HEK293 (cell line): ENCODE measurements around the gene C1QB.
A peak's percentile ranks its signal among the peaks of the same experiment; 100 is the strongest.

ENCODE experiments used
- CTCF ChIA-PET: fragments of 350-600 bp; formaldehyde crosslinking; extraction: SDS; loops from one replicate; lab custom pipeline; 2021; ENCODE audit warnings: antibody characterized with exemption; lab: Yijun Ruan, JAX
- POLR2A ChIA-PET: fragments of 300-600 bp; formaldehyde crosslinking; extraction: SDS; loops from one replicate; lab custom pipeline; 2020; ENCODE audit warnings: antibody characterized with exemption, inconsistent platforms; lab: Yijun Ruan, JAX
- H3K27ac ChIP-seq: fragments of 200-500 bp; sonication (Bioruptor generic); 2 replicates; pipeline ENCODE4 v1.5.1; 2014; ENCODE audit warnings: low read depth, low read length, control low read depth, inconsistent platforms; ENCODE audit errors: extremely low read depth
- H3K36me3 ChIP-seq, 2 experiments: fragments of 200-500 bp in 1 of 2; sonication (Bioruptor generic) in 1 of 2; 1 replicate in 1 of 2; 2 replicates in 1 of 2; pipeline ENCODE4 v1.5.1; 2014 to 2017; ENCODE audit warnings: inconsistent platforms in 2 of 2, low read length in 2 of 2; ENCODE audit not compliant: control insufficient read depth in 2 of 2, insufficient read depth in 1 of 2
- H3K4me1 ChIP-seq: fragments of 200-500 bp; sonication (Bioruptor generic); 2 replicates; pipeline ENCODE4 v1.5.1; 2014; ENCODE audit warnings: mild to moderate bottlenecking, low read length, inconsistent platforms; ENCODE audit not compliant: control insufficient read depth, insufficient read depth
- H3K4me3 ChIP-seq: 2 replicates; pipeline ENCODE4 v1.5.1; 2011; ENCODE audit warnings: low read depth, mild to moderate bottlenecking, control low read depth, low read length, moderate library complexity
- H3K9me3 ChIP-seq: fragments of 200-500 bp; sonication (Bioruptor generic); 2 replicates; pipeline ENCODE4 v1.5.1; 2014; ENCODE audit warnings: low read depth, low read length, inconsistent platforms; ENCODE audit not compliant: control insufficient read depth, insufficient read depth
- GFI1B ChIP-seq: fragments of 450-650 bp; formaldehyde crosslinking; IDR thresholded peaks from 2 replicates; pipeline ENCODE4 v1.5.1; 2016; ENCODE audit warnings: missing biosample characterization, missing genetic modification characterization
- MYNN ChIP-seq: fragments of 450-650 bp; formaldehyde crosslinking; IDR thresholded peaks from 2 replicates; pipeline ENCODE4 v1.5.1; 2016; ENCODE audit warnings: missing biosample characterization, missing genetic modification characterization, borderline replicate concordance
- OVOL3 ChIP-seq: fragments of 450-650 bp; formaldehyde crosslinking; IDR thresholded peaks from 2 replicates; pipeline ENCODE4 v1.5.1; 2016; ENCODE audit warnings: missing biosample characterization, missing genetic modification characterization
- PRDM1 ChIP-seq: fragments of 450-650 bp; formaldehyde crosslinking; IDR thresholded peaks from 2 replicates; pipeline ENCODE4; 2016; ENCODE audit warnings: missing biosample characterization, missing genetic modification characterization
- SP7 ChIP-seq: fragments of 450-650 bp; formaldehyde crosslinking; IDR thresholded peaks from 2 replicates; pipeline ENCODE4 v1.5.1; 2016; ENCODE audit warnings: missing biosample characterization, missing genetic modification characterization
- WT1 ChIP-seq: fragments of 450-650 bp; formaldehyde crosslinking; IDR thresholded peaks from 2 replicates; pipeline ENCODE4 v1.5.1; 2016; ENCODE audit warnings: missing biosample characterization, missing genetic modification characterization
- ZNF10 ChIP-seq: fragments of 450-650 bp; formaldehyde crosslinking; IDR thresholded peaks from 2 replicates; pipeline ENCODE4 v1.5.1; 2017; ENCODE audit warnings: missing biosample characterization, missing genetic modification characterization
- ZNF202 ChIP-seq: fragments of 450-650 bp; formaldehyde crosslinking; IDR thresholded peaks from 2 replicates; pipeline ENCODE4 v1.5.1; 2016; ENCODE audit warnings: missing biosample characterization, missing genetic modification characterization, borderline replicate concordance
- ZNF341 ChIP-seq: fragments of 450-650 bp; formaldehyde crosslinking; IDR thresholded peaks from 2 replicates; pipeline ENCODE4; 2016; ENCODE audit warnings: low read depth, missing biosample characterization, missing genetic modification characterization
- ZNF354C ChIP-seq: fragments of 450-650 bp; formaldehyde crosslinking; IDR thresholded peaks from 2 replicates; pipeline ENCODE4 v1.5.1; 2016; ENCODE audit warnings: missing biosample characterization, missing genetic modification characterization, low read depth, borderline replicate concordance
- ZNF423 ChIP-seq: fragments of 450-650 bp; formaldehyde crosslinking; IDR thresholded peaks from 2 replicates; pipeline ENCODE4 v1.5.1; 2016; ENCODE audit warnings: missing biosample characterization, missing genetic modification characterization
- ZNF510 ChIP-seq: fragments of 450-650 bp; formaldehyde crosslinking; IDR thresholded peaks from 2 replicates; pipeline ENCODE4 v1.5.1; 2018; ENCODE audit warnings: mild to moderate bottlenecking, missing genetic modification characterization, missing biosample characterization; ENCODE audit not compliant: insufficient replicate concordance
- ZNF529 ChIP-seq: fragments of 450-650 bp; formaldehyde crosslinking; IDR thresholded peaks from 2 replicates; pipeline ENCODE4 v1.5.1; 2017; ENCODE audit warnings: missing genetic modification characterization, missing biosample characterization; ENCODE audit not compliant: insufficient replicate concordance
- ZNF701 ChIP-seq: fragments of 450-650 bp; formaldehyde crosslinking; IDR thresholded peaks from 2 replicates; pipeline ENCODE4 v1.5.1; 2016; ENCODE audit warnings: missing biosample characterization, missing genetic modification characterization
- ZNF768 ChIP-seq: fragments of 450-650 bp; formaldehyde crosslinking; IDR thresholded peaks from 2 replicates; pipeline ENCODE4 v1.5.1; 2018; ENCODE audit warnings: missing biosample characterization, mild to moderate bottlenecking, missing genetic modification characterization
- TF ChIP-seq, protein P1 (sequence below): fragments of 450-650 bp; formaldehyde crosslinking; IDR thresholded peaks from 2 replicates; pipeline ENCODE4 v1.5.1; 2016; ENCODE audit warnings: missing biosample characterization, missing genetic modification characterization
- TF ChIP-seq, protein P2 (sequence below): sonication (generic); formaldehyde crosslinking; IDR thresholded peaks from 2 replicates; pipeline ENCODE4 v1.8.1; 2022; ENCODE audit warnings: mild to moderate bottlenecking, moderate library complexity, missing genetic modification reagents
- TF ChIP-seq, protein P3 (sequence below): fragments of 450-650 bp; formaldehyde crosslinking; IDR thresholded peaks from 2 replicates; pipeline ENCODE4 v1.5.1; 2016; ENCODE audit warnings: missing biosample characterization, missing genetic modification characterization
- TF ChIP-seq, protein P4 (sequence below): IDR thresholded peaks from 2 replicates; pipeline ENCODE4 v1.6.1; 2011; ENCODE audit warnings: mild to moderate bottlenecking, low read depth, low read length, borderline replicate concordance

The C1QB gene

DNA sequence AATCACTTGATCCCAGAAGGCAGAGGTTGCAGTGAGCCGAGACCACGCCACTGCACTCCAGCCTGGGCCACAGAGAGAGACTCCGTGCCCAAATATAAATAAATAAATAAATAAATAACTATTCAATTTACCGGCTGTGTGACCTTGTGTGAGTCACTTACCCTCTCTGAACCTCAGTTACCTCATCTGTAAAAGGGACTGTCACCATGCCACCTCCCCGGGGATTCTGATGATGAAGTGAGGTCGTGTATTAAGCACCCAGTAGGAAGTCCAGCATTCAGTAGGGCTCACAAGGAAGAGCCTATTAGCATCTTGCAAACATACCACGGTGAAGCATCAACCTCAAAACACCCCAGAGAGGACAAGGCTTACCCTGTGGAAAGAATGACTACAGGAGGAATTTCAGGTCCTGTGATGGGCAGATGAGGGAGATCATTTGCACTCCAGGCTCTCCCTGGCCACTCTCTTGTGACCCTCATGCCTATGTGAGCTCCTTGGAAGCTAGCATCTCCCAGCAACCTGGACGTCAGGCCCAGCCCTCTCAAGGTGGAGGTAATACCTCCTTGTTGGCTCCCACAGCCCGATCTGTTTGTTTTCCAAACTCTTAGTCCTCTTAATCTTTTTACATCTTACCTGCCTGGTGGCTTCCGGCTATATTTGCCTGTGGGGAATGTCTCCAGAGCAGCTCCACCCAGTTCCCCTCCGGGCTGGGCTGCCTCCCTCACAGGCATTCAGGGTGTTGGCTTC is 24.2 kb upstream of the C1QB start:
- ChIA-PET CTCF (interaction anchor here (1.0 kb wide), 1 partner anchor 207 kb away, joined by 3 read pairs; no protein-coding TSS in a partner anchor), POLR2A (no interaction called here)
- H3K27ac ChIP-seq: no peak overlapping the region
- no peaks in the 10 kb centered on the region for H3K4me1 ChIP-seq
- H3K36me3 ChIP-seq: no peaks in the 10 kb centered on the region
- peak; percentile 62 for TF ChIP-seq ZNF768 (tag by site-specific recombination)
- TF ChIP-seq, protein P1, sequence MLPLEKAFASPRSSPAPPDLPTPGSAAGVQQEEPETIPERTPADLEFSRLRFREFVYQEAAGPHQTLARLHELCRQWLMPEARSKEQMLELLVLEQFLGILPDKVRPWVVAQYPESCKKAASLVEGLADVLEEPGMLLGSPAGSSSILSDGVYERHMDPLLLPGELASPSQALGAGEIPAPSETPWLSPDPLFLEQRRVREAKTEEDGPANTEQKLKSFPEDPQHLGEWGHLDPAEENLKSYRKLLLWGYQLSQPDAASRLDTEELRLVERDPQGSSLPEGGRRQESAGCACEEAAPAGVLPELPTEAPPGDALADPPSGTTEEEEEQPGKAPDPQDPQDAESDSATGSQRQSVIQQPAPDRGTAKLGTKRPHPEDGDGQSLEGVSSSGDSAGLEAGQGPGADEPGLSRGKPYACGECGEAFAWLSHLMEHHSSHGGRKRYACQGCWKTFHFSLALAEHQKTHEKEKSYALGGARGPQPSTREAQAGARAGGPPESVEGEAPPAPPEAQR (tag by site-specific recombination): no peak
- no peak overlapping the region for H3K4me3 ChIP-seq
- H3K9me3 ChIP-seq: no peaks in the 10 kb centered on the region

DNA sequence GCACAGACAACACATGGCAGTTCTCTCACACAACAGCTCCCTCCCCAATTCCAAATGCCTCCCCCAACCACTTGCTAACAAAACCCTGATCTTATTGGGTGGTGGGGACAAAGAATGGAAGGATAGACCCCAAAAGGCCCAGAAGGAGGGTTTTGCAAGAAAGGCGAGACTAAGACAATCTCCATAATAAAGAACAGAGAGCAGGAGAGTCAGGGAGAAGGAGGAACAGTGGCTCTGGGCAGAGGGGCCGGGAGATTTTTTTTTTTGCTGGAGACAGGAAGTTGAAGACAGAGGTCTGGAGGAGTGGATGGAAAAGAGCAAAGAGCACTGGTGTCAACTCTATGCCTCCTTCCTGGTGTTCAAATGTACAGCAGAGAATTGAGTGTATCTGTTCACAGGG is 23.1 kb upstream of the C1QB start:
- POLR2A ChIA-PET: no interaction called here
- H3K36me3 ChIP-seq: no peaks in the 10 kb centered on the region
- no peaks in the 10 kb centered on the region for H3K4me1 ChIP-seq
- no peak overlapping the region for H3K27ac ChIP-seq
- TF ChIP-seq OVOL3 (no peak), MYNN (tag by site-specific recombination) (no peak), ZNF510 (tag by site-specific recombination) (no peak), ZNF354C (tag by site-specific recombination) (no peak), PRDM1 (tag by site-specific recombination) (no peak), ZNF10 (tag by site-specific recombination) (no peak), WT1 (tag by site-specific recombination) (no peak), GFI1B (tag by site-specific recombination) (no peak), ZNF423 (tag by site-specific recombination) (no peak), ZNF202 (tag by site-specific recombination) (no peak), ZNF341 (tag by site-specific recombination) (no peak), SP7 (tag by site-specific recombination) (no peak), ZNF701 (tag by site-specific recombination) (no peak), ZNF529 (no peak)
- TF ChIP-seq, protein P2, sequence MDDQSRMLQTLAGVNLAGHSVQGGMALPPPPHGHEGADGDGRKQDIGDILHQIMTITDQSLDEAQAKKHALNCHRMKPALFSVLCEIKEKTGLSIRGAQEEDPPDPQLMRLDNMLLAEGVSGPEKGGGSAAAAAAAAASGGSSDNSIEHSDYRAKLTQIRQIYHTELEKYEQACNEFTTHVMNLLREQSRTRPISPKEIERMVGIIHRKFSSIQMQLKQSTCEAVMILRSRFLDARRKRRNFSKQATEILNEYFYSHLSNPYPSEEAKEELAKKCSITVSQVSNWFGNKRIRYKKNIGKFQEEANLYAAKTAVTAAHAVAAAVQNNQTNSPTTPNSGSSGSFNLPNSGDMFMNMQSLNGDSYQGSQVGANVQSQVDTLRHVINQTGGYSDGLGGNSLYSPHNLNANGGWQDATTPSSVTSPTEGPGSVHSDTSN (CRISPR knock-in tag): no peak
- TF ChIP-seq, protein P3, sequence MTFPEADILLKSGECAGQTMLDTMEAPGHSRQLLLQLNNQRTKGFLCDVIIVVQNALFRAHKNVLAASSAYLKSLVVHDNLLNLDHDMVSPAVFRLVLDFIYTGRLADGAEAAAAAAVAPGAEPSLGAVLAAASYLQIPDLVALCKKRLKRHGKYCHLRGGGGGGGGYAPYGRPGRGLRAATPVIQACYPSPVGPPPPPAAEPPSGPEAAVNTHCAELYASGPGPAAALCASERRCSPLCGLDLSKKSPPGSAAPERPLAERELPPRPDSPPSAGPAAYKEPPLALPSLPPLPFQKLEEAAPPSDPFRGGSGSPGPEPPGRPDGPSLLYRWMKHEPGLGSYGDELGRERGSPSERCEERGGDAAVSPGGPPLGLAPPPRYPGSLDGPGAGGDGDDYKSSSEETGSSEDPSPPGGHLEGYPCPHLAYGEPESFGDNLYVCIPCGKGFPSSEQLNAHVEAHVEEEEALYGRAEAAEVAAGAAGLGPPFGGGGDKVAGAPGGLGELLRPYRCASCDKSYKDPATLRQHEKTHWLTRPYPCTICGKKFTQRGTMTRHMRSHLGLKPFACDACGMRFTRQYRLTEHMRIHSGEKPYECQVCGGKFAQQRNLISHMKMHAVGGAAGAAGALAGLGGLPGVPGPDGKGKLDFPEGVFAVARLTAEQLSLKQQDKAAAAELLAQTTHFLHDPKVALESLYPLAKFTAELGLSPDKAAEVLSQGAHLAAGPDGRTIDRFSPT (tag by site-specific recombination): no peak
- TF ChIP-seq, protein P4, sequence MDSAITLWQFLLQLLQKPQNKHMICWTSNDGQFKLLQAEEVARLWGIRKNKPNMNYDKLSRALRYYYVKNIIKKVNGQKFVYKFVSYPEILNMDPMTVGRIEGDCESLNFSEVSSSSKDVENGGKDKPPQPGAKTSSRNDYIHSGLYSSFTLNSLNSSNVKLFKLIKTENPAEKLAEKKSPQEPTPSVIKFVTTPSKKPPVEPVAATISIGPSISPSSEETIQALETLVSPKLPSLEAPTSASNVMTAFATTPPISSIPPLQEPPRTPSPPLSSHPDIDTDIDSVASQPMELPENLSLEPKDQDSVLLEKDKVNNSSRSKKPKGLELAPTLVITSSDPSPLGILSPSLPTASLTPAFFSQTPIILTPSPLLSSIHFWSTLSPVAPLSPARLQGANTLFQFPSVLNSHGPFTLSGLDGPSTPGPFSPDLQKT: no peak
- H3K4me3 ChIP-seq: no peak overlapping the region
- no peaks in the 10 kb centered on the region for H3K9me3 ChIP-seq
- CTCF ChIA-PET: no interaction called here
